Upper lobe of right lung (tissue), 1 donor: ENCODE results near the gene PTH2. TPM values are rescaled to one million over a fixed set of nuclear protein-coding genes. Genes with fewer than 3 reads are reported as not detected.

ENCODE experiments used
- ATAC-seq: fragments of 200-7000 bp; cut with Tn5 transposase; one replicate; pipeline ENCODE4 v1.9.1; 2020; ENCODE audit warnings: mild to moderate bottlenecking, moderate library complexity
- DNase-seq: peaks from one replicate; pipeline ENCODE4 v3.0.0-alpha.2; 2020
- H3K27ac ChIP-seq: fragments of 200-600 bp; one replicate; pipeline ENCODE4 v1.8.0; 2022
- H3K27me3 ChIP-seq: fragments of 200-600 bp; one replicate; pipeline ENCODE4 v1.8.0; 2022; ENCODE audit warnings: mild to moderate bottlenecking
- H3K36me3 ChIP-seq: fragments of 200-600 bp; one replicate; pipeline ENCODE4 v1.8.0; 2022
- H3K4me1 ChIP-seq: fragments of 200-600 bp; one replicate; pipeline ENCODE4 v1.8.0; 2022
- H3K4me3 ChIP-seq: fragments of 200-600 bp; one replicate; pipeline ENCODE4 v1.8.0; 2022; ENCODE audit warnings: mild to moderate bottlenecking
- H3K9me3 ChIP-seq: fragments of 200-600 bp; one replicate; pipeline ENCODE4 v1.8.0; 2022
- intact Hi-C: fragments of 100-400 bp; cut with DNase I; formaldehyde crosslinking; loops from one replicate; pipeline ENCODE4 v1.11.0; 2022
- total RNA-seq: library from RNA; stranded (reverse); fragmentation: NEBNext Ultra II Directional; extraction: Animal tissue kit (Norgen Biotek cat#: 25700); gene quantifications from one replicate; pipeline ENCODE4 v1.2.1, GENCODE V29; 2021
- TF ChIP-seq, protein P1 (sequence below): fragments of 200-600 bp; IDR thresholded peaks from one replicate; pipeline ENCODE4 v1.8.0; 2022; ENCODE audit warnings: antibody characterized with exemption
- donor health status: DM: no; HTN: yes; CAD: no; lungs with severe emphysema.

The PTH2 gene
- total RNA-seq, 1 donor from 2014 or later = not detected

DNA sequence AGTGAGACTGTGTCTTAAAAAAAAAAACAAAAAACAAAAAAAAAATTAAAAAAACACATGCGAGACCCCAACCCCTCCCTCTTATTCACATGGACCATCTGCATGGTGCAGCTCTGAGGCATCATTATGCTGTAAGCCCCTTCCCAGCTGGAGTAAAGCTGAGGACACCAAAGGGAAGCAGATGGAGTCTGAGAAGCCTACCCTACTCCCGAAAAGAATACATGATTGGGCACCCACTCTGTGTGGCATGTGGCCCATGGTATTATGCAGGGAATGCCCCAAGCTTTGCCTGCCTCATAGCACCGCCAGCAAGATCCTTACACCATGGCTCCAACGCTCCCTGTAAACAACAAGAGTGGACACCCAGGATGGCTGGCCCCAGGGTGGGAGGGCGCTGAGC is 4.7 kb downstream of the PTH2 start:
- Histone ChIP-seq H3K4me3 (no peak overlapping the region), H3K9me3 (no peaks in the 10 kb centered on the region), H3K36me3 (no peaks in the 10 kb centered on the region), H3K27ac (no peak overlapping the region), H3K27me3 (peaks cover 21% of the 10 kb centered on the region), H3K4me1 (peaks cover 13% of the 10 kb centered on the region)
- intact Hi-C loops = no loop called here
- ATAC-seq (no peak), DNase-seq (no peak)
- TF ChIP-seq, protein P1, sequence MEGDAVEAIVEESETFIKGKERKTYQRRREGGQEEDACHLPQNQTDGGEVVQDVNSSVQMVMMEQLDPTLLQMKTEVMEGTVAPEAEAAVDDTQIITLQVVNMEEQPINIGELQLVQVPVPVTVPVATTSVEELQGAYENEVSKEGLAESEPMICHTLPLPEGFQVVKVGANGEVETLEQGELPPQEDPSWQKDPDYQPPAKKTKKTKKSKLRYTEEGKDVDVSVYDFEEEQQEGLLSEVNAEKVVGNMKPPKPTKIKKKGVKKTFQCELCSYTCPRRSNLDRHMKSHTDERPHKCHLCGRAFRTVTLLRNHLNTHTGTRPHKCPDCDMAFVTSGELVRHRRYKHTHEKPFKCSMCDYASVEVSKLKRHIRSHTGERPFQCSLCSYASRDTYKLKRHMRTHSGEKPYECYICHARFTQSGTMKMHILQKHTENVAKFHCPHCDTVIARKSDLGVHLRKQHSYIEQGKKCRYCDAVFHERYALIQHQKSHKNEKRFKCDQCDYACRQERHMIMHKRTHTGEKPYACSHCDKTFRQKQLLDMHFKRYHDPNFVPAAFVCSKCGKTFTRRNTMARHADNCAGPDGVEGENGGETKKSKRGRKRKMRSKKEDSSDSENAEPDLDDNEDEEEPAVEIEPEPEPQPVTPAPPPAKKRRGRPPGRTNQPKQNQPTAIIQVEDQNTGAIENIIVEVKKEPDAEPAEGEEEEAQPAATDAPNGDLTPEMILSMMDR = no peak

DNA sequence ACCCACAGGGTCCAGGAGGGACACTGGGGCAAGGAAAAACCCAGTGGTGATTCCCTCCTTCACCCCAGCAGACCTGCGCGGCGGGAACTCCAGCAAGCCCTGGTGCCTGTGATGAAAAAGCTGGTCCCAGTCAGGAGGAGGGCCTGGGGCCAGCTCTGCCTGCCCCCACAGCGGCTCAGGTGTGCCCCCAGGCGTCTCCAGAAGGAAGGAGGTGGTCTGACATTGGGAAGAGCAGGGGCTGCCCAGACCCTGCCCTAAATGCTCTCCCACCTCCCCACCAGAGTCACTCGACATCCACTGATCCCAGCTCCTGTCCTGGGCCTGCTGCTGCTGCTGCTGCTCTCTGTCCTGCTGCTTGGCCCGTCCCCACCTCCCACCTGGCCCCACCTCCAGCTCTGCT is 6.2 kb downstream of the PTH2 start:
- H3K4me3 ChIP-seq = no peak overlapping the region
- H3K36me3 ChIP-seq = no peaks in the 10 kb centered on the region
- H3K4me1 ChIP-seq = no peaks in the 10 kb centered on the region
- H3K27me3 ChIP-seq = peaks cover 6% of the 10 kb centered on the region
- TF ChIP-seq, protein P1 = no peak
- no peak for DNase-seq
- no peak for ATAC-seq
- no peaks in the 10 kb centered on the region for H3K9me3 ChIP-seq
- intact Hi-C loops = no loop called here
- no peak overlapping the region for H3K27ac ChIP-seq

DNA sequence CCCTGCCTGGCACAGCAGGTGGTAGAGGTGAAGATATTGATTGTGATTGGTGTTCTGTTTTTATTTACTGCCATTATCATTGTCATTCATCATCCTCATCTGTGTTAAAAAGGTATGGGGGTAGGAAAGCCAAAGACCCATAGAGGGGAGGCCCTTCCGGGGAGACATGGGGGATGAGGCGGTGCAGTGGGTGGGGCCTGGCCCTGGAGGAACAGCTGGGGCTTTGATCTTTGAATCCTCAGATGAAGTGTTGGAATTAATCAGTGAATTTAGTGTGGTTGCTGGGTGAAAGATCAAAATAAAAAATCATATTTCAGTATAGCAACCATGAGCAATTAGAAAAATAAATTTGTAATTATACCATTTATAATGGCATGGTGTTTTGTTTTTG is 7.4 kb downstream of the PTH2 start:
- TF ChIP-seq, protein P1 = no peak
- ATAC-seq = no peak
- H3K4me3 ChIP-seq = no peak overlapping the region
- H3K27ac ChIP-seq = no peak overlapping the region
- no peaks in the 10 kb centered on the region for H3K36me3 ChIP-seq
- DNase-seq = no peak
- no peaks in the 10 kb centered on the region for H3K27me3 ChIP-seq
- H3K4me1 ChIP-seq = no peaks in the 10 kb centered on the region
- intact Hi-C loops = no loop called here
- H3K9me3 ChIP-seq = no peaks in the 10 kb centered on the region

DNA sequence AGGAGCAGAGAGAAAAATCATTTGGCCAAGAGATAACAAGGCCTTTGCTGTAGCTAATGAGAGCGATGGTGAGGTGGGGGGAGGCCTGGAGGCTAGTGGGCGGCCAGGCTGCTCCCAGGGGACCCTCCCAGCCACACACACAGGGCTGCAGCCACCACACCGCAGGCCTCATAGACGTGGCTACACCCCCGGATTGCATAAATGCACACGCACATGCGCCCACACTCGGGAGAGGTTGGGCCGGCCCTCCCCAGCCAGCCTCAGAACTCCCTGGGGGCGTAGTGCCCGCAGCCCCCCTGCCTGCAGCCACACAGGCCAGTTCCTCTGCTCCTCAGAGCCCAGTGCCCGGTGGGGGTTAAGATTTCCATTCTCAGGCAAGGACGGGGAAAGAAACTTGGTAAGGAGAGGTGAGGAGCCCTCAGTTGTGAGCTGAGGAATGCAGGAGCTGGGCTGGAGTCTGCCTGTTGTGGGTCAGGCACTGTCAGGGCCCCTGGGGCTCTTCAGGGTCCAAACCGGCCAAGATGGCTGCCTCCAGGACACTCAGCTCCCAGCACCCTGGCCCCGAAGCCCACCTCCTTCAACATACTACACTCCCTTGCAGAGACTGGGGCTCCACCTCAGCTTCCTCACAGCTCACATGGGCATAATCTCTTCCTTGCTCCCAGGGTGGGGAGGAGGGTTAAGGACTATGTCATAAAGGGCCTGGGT is 8.0 kb downstream of the PTH2 start:
- no peak for DNase-seq
- TF ChIP-seq, protein P1 = no peak
- H3K4me3 ChIP-seq = no peak overlapping the region
- no peaks in the 10 kb centered on the region for H3K9me3 ChIP-seq
- no peaks in the 10 kb centered on the region for H3K36me3 ChIP-seq
- H3K27me3 ChIP-seq = no peaks in the 10 kb centered on the region
- no peak overlapping the region for H3K27ac ChIP-seq
- no peak for ATAC-seq
- H3K4me1 ChIP-seq = no peaks in the 10 kb centered on the region
- intact Hi-C loops = no loop called here

DNA sequence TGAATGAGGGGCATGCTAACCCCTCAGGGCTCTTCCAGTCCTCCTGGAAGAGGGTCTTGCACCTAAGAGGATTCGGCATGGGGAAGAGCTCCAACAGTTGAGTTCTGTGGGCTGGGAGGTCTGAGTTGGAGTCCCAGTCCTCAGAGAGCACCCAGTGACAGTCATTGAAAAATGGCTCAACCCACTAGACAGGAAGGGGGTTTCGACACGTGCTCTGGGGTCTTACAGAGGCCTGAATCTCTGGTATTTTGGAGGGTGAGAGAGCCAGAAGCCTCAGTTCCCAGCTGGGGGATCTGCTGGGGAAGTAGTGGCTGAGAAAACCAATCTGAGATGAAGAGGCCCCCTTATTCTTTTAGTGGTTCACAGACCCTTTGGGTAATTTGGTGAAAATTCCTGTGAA is 9.0 kb downstream of the PTH2 start:
- Histone ChIP-seq H3K4me1 (no peaks in the 10 kb centered on the region), H3K4me3 (no peak overlapping the region), H3K36me3 (no peaks in the 10 kb centered on the region), H3K9me3 (no peaks in the 10 kb centered on the region), H3K27me3 (no peaks in the 10 kb centered on the region), H3K27ac (no peak overlapping the region)
- TF ChIP-seq, protein P1 = no peak
- DNase-seq (no peak), ATAC-seq (no peak)
- intact Hi-C loops = no loop called here

DNA sequence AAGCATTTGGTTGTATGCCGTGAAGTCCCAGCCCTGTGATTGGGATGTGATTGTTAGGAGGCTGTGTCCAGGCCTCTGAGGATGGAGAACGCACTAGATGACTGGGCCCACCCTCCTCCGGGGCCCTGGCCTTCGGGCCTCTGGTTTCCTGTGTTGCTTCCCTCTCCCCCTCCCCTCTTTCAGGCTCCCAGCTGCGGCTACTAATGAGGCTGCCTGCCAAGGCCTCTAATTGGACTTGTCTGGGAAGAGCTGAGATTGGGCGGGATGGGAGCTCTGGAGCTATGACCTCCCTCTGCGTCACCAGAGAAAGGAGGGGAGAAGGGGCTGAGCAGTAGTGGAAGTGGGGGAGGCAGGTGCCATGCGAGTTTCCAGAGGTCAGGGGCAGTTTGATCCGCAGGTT is 9.9 kb downstream of the PTH2 start:
- TF ChIP-seq, protein P1 = no peak
- ATAC-seq = no peak
- H3K4me3 ChIP-seq = no peak overlapping the region
- no peak overlapping the region for H3K27ac ChIP-seq
- no peaks in the 10 kb centered on the region for H3K27me3 ChIP-seq
- no peaks in the 10 kb centered on the region for H3K4me1 ChIP-seq
- intact Hi-C loops = no loop called here
- no peaks in the 10 kb centered on the region for H3K36me3 ChIP-seq
- no peak for DNase-seq
- H3K9me3 ChIP-seq = no peaks in the 10 kb centered on the region
